OCI-LY7 (cell line): ENCODE results near the gene EID3.

Experiments used
- EZH2phosphoT487 ChIP-seq: fragments of 200-600 bp; sonication (generic); IDR thresholded peaks from 2 replicates; pipeline ENCODE4 v1.6.1; 2018; ENCODE audit warnings: low read depth, borderline replicate concordance, mild to moderate bottlenecking, mixed run types, antibody characterized with exemption, low read length, moderate library complexity, mixed read lengths
- TF ChIP-seq, protein P1 (sequence below): fragments of 200-600 bp; sonication (generic); conservative IDR thresholded peaks from 2 replicates; pipeline ENCODE4 v1.5.1; 2014; ENCODE audit warnings: mild to moderate bottlenecking, antibody characterized with exemption, low read length, moderate library complexity, mixed read lengths

DNA sequence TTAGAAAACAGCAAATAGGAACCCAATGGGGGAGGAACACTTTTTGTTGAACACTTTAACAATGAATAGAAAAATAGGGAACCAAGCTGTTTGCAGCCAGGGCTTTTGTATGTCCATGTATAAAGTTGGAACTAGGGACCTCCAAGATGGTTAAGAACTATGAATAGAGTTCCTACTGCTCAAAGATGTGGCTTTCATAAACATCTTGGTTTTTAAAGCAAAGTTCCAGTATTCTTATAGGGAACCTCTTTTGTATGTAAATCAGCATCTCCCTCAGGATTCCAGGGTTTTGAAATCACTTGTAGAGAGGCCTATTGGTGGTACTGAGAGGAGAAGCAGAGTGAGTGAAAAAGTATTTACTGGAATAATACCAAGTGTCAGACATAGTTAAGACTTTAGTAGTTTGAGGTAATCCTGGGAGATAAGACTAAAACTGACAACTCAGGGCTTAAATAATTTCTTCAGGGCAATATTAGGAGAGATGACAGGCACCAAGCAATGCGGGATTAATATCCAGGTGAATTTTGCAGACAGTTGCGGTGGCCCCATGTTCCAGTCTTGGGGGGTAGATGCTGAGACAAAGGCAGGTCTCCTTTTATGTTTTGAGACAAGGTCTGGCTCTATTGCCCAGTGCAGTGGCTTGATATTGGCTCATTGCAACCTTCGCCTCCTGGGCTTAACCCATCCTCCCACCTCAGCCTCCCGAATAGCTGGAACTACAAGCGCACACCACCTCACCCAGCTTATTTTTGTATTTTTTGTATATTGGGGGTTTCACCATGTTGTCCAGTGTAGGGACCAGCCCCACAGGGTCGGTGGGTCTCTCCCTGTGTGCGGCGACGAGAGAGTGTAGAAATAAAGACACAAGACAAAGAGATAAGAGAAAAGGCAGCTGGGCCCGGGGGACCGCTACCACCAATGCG, 10.4 kb upstream of the EID3 start:
- TF ChIP-seq, protein P1, sequence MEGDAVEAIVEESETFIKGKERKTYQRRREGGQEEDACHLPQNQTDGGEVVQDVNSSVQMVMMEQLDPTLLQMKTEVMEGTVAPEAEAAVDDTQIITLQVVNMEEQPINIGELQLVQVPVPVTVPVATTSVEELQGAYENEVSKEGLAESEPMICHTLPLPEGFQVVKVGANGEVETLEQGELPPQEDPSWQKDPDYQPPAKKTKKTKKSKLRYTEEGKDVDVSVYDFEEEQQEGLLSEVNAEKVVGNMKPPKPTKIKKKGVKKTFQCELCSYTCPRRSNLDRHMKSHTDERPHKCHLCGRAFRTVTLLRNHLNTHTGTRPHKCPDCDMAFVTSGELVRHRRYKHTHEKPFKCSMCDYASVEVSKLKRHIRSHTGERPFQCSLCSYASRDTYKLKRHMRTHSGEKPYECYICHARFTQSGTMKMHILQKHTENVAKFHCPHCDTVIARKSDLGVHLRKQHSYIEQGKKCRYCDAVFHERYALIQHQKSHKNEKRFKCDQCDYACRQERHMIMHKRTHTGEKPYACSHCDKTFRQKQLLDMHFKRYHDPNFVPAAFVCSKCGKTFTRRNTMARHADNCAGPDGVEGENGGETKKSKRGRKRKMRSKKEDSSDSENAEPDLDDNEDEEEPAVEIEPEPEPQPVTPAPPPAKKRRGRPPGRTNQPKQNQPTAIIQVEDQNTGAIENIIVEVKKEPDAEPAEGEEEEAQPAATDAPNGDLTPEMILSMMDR, result no peak
- TF ChIP-seq EZH2phosphoT487, result no peak
